Esophagus muscularis mucosa (tissue), 4 donors: ENCODE results near the gene ZDHHC13. TPM values are rescaled to one million over a fixed set of nuclear protein-coding genes. Genes with fewer than 3 reads are reported as not detected.

Source experiments
- DNase-seq: peaks from one replicate; pipeline ENCODE4 v3.0.0-alpha.2; 2017; ENCODE audit errors: extremely low spot score
- H3K27ac ChIP-seq, 4 donors: fragments of 200-600 bp; sonication (generic); replicated peaks in 1 of 4; 1 replicate in 3 of 4; 2 replicates in 1 of 4; pipeline ENCODE4 v1.5.1; 2016 to 2019; ENCODE audit warnings: mild to moderate bottlenecking in 1 of 4
- H3K27me3 ChIP-seq, 4 donors: fragments of 200-600 bp; sonication (generic); one replicate each; pipeline versions ENCODE4 v1.5.1 to v1.6.0; 2016 to 2019
- H3K36me3 ChIP-seq, 4 donors: fragments of 200-600 bp; sonication (generic); one replicate each; pipeline ENCODE4 v1.5.1; 2016 to 2019
- H3K4me1 ChIP-seq, 4 donors: fragments of 200-600 bp; sonication (generic); one replicate each; pipeline ENCODE4 v1.5.1; 2016 to 2019
- H3K4me3 ChIP-seq, 4 donors: fragments of 200-600 bp; sonication (generic); 1 replicate in 2 of 4; 2 replicates in 2 of 4; pipeline ENCODE4 v1.5.1; 2016 to 2019; ENCODE audit warnings: mild to moderate bottlenecking in 4 of 4, moderate library complexity in 1 of 4
- H3K9me3 ChIP-seq, 4 donors: fragments of 200-600 bp; sonication (generic); 1 replicate in 3 of 4; 2 replicates in 1 of 4; pipeline ENCODE4 v1.5.1; 2016 to 2019
- EP300 ChIP-seq: sonication (generic); formaldehyde crosslinking; IDR thresholded peaks from one replicate; pipeline ENCODE4 v1.6.1; 2017; ENCODE audit warnings: antibody characterized with exemption
- POLR2A ChIP-seq: fragments of 450-650 bp; IDR thresholded peaks from one replicate; pipeline ENCODE4 v1.6.1; 2017; ENCODE audit warnings: antibody characterized with exemption, moderate library complexity, mild to moderate bottlenecking, low read depth
- POLR2AphosphoS5 ChIP-seq, 2 donors: sonication (generic); formaldehyde crosslinking; IDR thresholded peaks; one replicate each; pipeline ENCODE4 v1.6.1; 2017; ENCODE audit warnings: antibody characterized with exemption in 2 of 2
- WGBS: methylation state at CpG from one replicate; pipeline ENCODE4 v1.1.5; 2018; 5-methylcytosine and 5-hydroxymethylcytosine counted together
- intact Hi-C: fragments of 100-400 bp; cut with DNase I; formaldehyde crosslinking; loops from one replicate; pipeline ENCODE4 v1.15.1; 2023
- total RNA-seq, 4 donors: library from RNA; depleted of rRNA; stranded (reverse); fragments of >200 nt; gene quantifications; one replicate each; pipeline versions ENCODE4 v1.1.0 to v1.2.1, GENCODE V29; 2016
- TF ChIP-seq, protein P1 (sequence below), 3 experiments: fragments of 200-600 bp in 2 of 3; fragments of 450-650 bp in 1 of 3; sonication (generic) in 2 of 3; IDR thresholded peaks; one replicate each; pipeline ENCODE4 v1.5.1; 2017 to 2019; ENCODE audit warnings: antibody characterized with exemption in 3 of 3, mild to moderate bottlenecking in 2 of 3, moderate library complexity in 1 of 3

The ZDHHC13 gene, protein sequence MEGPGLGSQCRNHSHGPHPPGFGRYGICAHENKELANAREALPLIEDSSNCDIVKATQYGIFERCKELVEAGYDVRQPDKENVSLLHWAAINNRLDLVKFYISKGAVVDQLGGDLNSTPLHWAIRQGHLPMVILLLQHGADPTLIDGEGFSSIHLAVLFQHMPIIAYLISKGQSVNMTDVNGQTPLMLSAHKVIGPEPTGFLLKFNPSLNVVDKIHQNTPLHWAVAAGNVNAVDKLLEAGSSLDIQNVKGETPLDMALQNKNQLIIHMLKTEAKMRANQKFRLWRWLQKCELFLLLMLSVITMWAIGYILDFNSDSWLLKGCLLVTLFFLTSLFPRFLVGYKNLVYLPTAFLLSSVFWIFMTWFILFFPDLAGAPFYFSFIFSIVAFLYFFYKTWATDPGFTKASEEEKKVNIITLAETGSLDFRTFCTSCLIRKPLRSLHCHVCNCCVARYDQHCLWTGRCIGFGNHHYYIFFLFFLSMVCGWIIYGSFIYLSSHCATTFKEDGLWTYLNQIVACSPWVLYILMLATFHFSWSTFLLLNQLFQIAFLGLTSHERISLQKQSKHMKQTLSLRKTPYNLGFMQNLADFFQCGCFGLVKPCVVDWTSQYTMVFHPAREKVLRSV
- total RNA-seq = 1 to 10 TPM; 4.1 to 5.5 (median 4.9) TPM

DNA sequence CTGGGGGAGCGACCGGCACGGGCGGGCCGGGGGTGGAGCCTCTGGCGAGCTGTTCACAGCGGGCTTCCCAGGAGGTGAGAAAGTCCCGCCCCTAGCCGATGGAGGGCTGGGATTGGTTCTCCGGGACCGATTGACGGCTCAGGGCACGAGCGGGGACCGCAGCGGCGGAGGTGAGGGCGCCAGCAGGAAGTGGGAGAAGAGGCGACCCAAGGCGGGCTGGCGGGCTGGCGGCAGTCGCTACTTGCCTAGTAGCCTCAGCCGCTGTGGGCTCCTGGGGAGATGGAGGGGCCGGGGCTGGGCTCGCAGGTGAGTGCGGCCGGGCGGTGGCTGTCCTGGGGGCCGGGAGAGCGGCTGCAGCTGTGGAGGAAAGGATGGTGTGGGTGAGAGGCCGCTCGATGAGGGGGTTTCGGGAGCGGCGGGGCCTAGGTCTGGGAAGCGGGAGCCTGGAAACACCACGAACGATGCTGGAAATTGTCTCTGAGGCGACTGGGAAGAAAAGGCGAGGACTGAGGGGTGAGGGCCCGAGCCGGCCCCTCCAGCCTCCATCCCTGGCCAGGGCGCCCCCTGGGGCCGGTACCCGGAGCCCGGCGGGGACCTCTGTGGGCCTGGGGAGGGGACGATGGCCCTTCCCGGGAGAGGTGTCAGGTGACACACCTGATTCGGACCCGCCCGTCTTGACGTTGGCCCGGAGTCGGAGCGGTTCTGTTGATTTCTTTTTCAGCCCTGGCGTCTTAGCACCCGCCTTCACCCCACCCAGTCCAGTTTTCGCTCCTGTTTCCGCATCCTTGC is at the start of gene ZDHHC13:
Gene ZDHHC13, plus strand, starts transcription at position 198 of the 789 bp plus-strand sequence. Its CDS starts 82 bp downstream, at position 280.
- WGBS = under 1% methylated on average over 42 of the region's 61 CpGs
- intact Hi-C loops = no loop called here
- DNase-seq = peak; percentile 97
- peak within 1 kb of the TSS; percentile 45 to 66 (median 48) for H3K27ac ChIP-seq
- H3K4me3 ChIP-seq = peak within 1 kb of the TSS; percentile 67 to 93 (median 74)
- no peaks in the 10 kb centered on the region for H3K36me3 ChIP-seq
- TF ChIP-seq EP300 = no peak
- TF ChIP-seq POLR2AphosphoS5 (IDR thresholded peaks at IDR 0.05) = peak; percentile 42 to 55
- TF ChIP-seq, protein P1, sequence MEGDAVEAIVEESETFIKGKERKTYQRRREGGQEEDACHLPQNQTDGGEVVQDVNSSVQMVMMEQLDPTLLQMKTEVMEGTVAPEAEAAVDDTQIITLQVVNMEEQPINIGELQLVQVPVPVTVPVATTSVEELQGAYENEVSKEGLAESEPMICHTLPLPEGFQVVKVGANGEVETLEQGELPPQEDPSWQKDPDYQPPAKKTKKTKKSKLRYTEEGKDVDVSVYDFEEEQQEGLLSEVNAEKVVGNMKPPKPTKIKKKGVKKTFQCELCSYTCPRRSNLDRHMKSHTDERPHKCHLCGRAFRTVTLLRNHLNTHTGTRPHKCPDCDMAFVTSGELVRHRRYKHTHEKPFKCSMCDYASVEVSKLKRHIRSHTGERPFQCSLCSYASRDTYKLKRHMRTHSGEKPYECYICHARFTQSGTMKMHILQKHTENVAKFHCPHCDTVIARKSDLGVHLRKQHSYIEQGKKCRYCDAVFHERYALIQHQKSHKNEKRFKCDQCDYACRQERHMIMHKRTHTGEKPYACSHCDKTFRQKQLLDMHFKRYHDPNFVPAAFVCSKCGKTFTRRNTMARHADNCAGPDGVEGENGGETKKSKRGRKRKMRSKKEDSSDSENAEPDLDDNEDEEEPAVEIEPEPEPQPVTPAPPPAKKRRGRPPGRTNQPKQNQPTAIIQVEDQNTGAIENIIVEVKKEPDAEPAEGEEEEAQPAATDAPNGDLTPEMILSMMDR (IDR thresholded peaks at IDR 0.05) = peak in 2 of 3 experiments; percentile 13 to 15
- peaks cover 0 to 18% (median 0%) of the 10 kb centered on the region in 4 donors for H3K27me3 ChIP-seq
- no peaks in the 10 kb centered on the region for H3K9me3 ChIP-seq
- H3K4me1 ChIP-seq = peaks cover 5 to 22% (median 14%) of the 10 kb centered on the region in 4 donors

DNA sequence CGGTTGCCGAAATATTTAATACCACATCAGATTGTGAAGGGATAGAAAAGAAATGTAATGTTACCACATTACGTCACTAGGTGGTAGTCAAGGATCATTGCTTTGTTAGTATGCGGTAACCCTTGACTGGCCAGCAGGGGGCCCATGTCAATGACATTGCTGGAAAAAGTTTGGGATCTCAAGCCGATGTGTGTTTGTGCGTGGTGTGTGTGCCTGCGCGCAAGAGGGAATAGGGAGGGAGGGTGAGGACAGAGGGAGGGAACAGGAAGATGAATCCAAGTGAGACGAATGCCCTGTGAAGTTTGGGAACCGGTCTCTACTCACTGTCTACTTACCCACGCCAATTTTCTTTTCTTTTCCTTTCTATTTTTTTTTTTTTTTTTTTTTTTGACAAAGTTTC is 45.7 kb upstream of the ZDHHC13 start:
- intact Hi-C loops = loop anchor here (5.0 kb wide), 1 partner anchor 481 kb away; no protein-coding TSS in a partner anchor
- WGBS = 7% methylated on average over 11 of the region's 11 CpGs
- no peaks in the 10 kb centered on the region for H3K9me3 ChIP-seq
- H3K4me1 ChIP-seq = peaks cover 0 to 8% (median 3%) of the 10 kb centered on the region in 4 donors
- no peaks in the 10 kb centered on the region for H3K36me3 ChIP-seq
- H3K27me3 ChIP-seq = peaks cover 0 to 14% (median 0%) of the 10 kb centered on the region in 4 donors
- peak overlapping the region in 2 of 4 donors; percentile 11 to 29 for H3K4me3 ChIP-seq
- H3K27ac ChIP-seq = no peak overlapping the region
- no peak for TF ChIP-seq EP300
- TF ChIP-seq POLR2A = no peak
- TF ChIP-seq, protein P1 (IDR thresholded peaks at IDR 0.05) = peak; percentile 69 to 82 (median 76)
- peak in 1 of 2 donors; percentile 23 for TF ChIP-seq POLR2AphosphoS5 (IDR thresholded peaks at IDR 0.05)
- DNase-seq = no peak

DNA sequence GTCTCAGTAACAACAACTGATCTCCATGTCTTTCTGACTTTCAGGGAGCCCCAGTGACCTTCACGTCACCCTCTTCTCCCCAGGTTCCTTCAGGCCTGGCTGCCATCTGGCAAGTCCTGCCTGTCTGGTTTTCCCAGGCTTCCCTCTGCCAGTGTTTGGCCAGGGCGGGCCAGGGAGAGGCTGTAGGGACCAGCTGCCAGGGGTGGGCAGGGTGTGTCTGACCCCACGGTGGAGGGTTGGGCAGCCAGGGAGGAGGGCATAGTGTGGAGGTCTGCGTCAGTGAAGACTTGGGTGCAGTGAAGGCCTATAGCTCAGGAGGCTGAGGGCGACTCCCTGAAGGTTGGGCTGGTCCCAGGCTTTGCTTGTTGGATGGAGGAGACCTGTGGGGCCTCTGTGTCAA is 44.5 kb upstream of the ZDHHC13 start:
- no peak for TF ChIP-seq EP300
- TF ChIP-seq POLR2AphosphoS5 (IDR thresholded peaks at IDR 0.05) = no peak
- TF ChIP-seq, protein P1 (IDR thresholded peaks at IDR 0.05) = no peak
- no peak for TF ChIP-seq POLR2A
- WGBS = 88% methylated on average over 5 of the region's 5 CpGs
- Histone ChIP-seq H3K4me3 (no peak overlapping the region), H3K27ac (no peak overlapping the region), H3K36me3 (no peaks in the 10 kb centered on the region), H3K4me1 (peaks cover 0 to 8% (median 3%) of the 10 kb centered on the region in 4 donors), H3K27me3 (peaks cover 0 to 16% (median 0%) of the 10 kb centered on the region in 4 donors), H3K9me3 (no peaks in the 10 kb centered on the region)
- no peak for DNase-seq
- intact Hi-C loops = loop anchor here (5.0 kb wide), 1 partner anchor 480 kb away; no protein-coding TSS in a partner anchor

DNA sequence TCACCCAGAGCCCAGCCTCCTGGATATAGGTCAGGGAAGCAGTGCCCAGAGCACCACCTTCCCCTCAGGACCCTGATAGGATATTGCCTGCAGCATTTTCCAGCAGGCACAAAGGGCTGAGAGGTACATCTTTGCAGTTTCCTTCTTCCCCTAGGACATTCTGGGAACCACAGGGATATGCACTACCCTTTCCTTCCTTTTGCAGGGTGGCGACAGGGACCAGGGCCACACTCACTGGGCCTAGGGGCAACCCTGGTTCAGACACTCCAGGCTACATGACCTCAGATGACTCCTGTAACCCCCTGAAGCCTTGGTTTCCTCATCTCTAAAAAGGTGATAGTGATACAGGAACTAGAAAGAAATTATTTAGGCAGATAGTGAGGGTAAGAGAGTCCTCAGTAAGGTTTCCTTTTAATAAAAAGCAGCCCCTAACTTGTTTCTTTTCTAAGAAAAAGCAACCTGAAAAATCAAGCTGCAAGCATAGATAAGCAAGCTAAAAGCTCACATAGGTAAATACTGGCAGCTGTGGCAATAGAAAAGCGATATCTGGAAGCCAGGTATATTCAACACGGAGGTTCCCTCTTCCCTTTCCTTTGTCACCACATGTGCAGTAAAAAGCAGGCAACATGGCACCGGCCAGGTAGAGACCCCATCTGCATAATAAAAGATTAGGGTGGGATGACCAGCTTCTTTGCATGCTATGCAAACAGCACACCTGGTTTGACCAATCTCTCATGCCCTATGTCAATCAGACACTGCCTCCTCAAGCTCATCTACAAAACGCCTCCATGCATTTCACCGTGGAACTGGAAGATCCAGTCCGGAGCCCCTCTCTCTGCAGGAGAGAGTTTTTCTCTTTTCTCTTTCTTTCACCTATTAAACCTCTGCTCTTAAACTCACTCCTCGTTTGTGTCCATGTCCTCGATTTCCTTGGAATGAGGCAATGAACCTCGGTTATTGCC is 43.2 kb upstream of the ZDHHC13 start:
- intact Hi-C loops = loop anchor here (5.0 kb wide), 1 partner anchor 479 kb away; no protein-coding TSS in a partner anchor
- Histone ChIP-seq H3K4me3 (no peak overlapping the region), H3K27ac (no peak overlapping the region), H3K4me1 (peaks cover 0 to 8% (median 3%) of the 10 kb centered on the region in 4 donors), H3K36me3 (no peaks in the 10 kb centered on the region), H3K9me3 (no peaks in the 10 kb centered on the region), H3K27me3 (peaks cover 0 to 18% (median 0%) of the 10 kb centered on the region in 4 donors)
- TF ChIP-seq POLR2AphosphoS5 (IDR thresholded peaks at IDR 0.05) (no peak), EP300 (no peak), POLR2A (no peak)
- TF ChIP-seq, protein P1 (IDR thresholded peaks at IDR 0.05) = no peak
- no peak for DNase-seq
- WGBS = 62% methylated on average over 10 of the region's 10 CpGs
